Stimulated activated CD4-positive, alpha-beta T cell treated with anti-CD3 and anti-CD28 coated beads, Interleukin-1b, Interleukin-23, amount 100 ng/mL, for 48 hours (primary cell): ENCODE data around the gene PAK5.

Experiments
- DNase-seq: peaks from one replicate; pipeline ENCODE4 v3.0.0-alpha.2; 2020

Gene PAK5

GRCh38 chr20:9838378-9839295 is at the start of gene PAK5:
Gene PAK5, minus strand, starts transcription at chr20:9839076. Its CDS starts 194,748 bp downstream, at chr20:9644328.
- DNase-seq: no peak

- DNase-seq: no peak
Measured at GRCh38 chr20:9887706-9888105, 48.8 kb upstream of the PAK5 start.

- DNase-seq: no peak
Measured at GRCh38 chr20:9886227-9886626, 47.4 kb upstream of the PAK5 start.

GRCh38 chr20:9884666-9885065 is 45.8 kb upstream of the PAK5 start:
- no peak for DNase-seq

GRCh38 chr20:9884061-9884460 is 45.2 kb upstream of the PAK5 start:
- DNase-seq: no peak

GRCh38 chr20:9877932-9878495 is 39.1 kb upstream of the PAK5 start:
- no peak for DNase-seq

GRCh38 chr20:9867196-9867980 is 28.5 kb upstream of the PAK5 start:
- no peak for DNase-seq

- DNase-seq: no peak
Measured at GRCh38 chr20:9852566-9852965, 13.7 kb upstream of the PAK5 start.

GRCh38 chr20:9839626-9840025 is 750 bp upstream of the PAK5 start:
- no peak for DNase-seq

- no peak for DNase-seq
Measured at GRCh38 chr20:9838035-9838377, 870 bp downstream of the PAK5 start.

GRCh38 chr20:9837634-9838033 is 1.2 kb downstream of the PAK5 start:
- no peak for DNase-seq

- no peak for DNase-seq
Measured at GRCh38 chr20:9835302-9835701, 3.6 kb downstream of the PAK5 start.

GRCh38 chr20:9831032-9831431 is 7.8 kb downstream of the PAK5 start:
- no peak for DNase-seq

GRCh38 chr20:9829835-9830234 is 9.0 kb downstream of the PAK5 start:
- no peak for DNase-seq

GRCh38 chr20:9817654-9818053 is 21.2 kb downstream of the PAK5 start:
- DNase-seq: no peak

- no peak for DNase-seq
Measured at GRCh38 chr20:9815632-9816031, 23.2 kb downstream of the PAK5 start.

GRCh38 chr20:9810738-9811137 is 28.1 kb downstream of the PAK5 start:
- no peak for DNase-seq

- DNase-seq: no peak
Measured at GRCh38 chr20:9809271-9809670, 29.6 kb downstream of the PAK5 start.

GRCh38 chr20:9808166-9808565 is 30.7 kb downstream of the PAK5 start:
- no peak for DNase-seq

GRCh38 chr20:9807136-9807535 is 31.7 kb downstream of the PAK5 start:
- no peak for DNase-seq

GRCh38 chr20:9800421-9800820 is 38.5 kb downstream of the PAK5 start:
- no peak for DNase-seq

- no peak for DNase-seq
Measured at GRCh38 chr20:9794831-9795230, 44.0 kb downstream of the PAK5 start.

- DNase-seq: no peak
Measured at GRCh38 chr20:9792674-9793073, 46.2 kb downstream of the PAK5 start.

- DNase-seq: no peak
Measured at GRCh38 chr20:9789131-9789530, 49.7 kb downstream of the PAK5 start.
